ENCODE data around the gene SEC14L1.

DNA sequence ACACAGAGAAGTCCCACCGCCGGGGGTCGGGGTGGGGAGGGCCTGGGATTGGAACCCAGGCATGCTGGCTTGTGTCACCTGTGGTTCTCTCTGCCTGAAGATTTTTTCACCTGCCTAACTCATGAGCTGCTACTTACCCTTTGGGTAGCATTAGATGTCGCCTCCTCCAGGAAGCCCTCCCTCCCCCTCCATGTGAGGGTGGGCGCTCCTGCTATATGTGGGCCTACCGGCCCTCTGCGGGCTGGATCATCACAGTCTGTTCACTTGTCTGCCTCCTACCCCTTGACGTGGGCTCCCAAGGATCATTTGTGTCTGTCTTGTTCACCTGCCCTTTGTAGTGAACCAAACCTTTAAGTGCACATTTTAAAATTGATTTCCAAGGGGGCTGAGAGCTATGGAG lies 106.8 kb downstream of the SEC14L1 start:
- TF ChIP-seq, protein P1, sequence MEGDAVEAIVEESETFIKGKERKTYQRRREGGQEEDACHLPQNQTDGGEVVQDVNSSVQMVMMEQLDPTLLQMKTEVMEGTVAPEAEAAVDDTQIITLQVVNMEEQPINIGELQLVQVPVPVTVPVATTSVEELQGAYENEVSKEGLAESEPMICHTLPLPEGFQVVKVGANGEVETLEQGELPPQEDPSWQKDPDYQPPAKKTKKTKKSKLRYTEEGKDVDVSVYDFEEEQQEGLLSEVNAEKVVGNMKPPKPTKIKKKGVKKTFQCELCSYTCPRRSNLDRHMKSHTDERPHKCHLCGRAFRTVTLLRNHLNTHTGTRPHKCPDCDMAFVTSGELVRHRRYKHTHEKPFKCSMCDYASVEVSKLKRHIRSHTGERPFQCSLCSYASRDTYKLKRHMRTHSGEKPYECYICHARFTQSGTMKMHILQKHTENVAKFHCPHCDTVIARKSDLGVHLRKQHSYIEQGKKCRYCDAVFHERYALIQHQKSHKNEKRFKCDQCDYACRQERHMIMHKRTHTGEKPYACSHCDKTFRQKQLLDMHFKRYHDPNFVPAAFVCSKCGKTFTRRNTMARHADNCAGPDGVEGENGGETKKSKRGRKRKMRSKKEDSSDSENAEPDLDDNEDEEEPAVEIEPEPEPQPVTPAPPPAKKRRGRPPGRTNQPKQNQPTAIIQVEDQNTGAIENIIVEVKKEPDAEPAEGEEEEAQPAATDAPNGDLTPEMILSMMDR (IDR thresholded peaks at IDR 0.05; ENCODE audit: poor library complexity): no peak
- no peak for TF ChIP-seq EZH2phosphoT487 (IDR thresholded peaks at IDR 0.05; ENCODE audit: low read depth, severe bottlenecking, unreplicated experiment)
- no peak for TF ChIP-seq EZH2 (IDR thresholded peaks at IDR 0.05; ENCODE audit: borderline replicate concordance)

Measured in hepatocyte (in vitro differentiated cells).